AML-193 (cell line): ENCODE results near the gene HLF.

ENCODE experiments used
- DNase-seq, 2 experiments: peaks; one replicate each; lab custom pipeline; 2025; lab: John Stamatoyannopoulos, UW

Gene HLF, protein sequence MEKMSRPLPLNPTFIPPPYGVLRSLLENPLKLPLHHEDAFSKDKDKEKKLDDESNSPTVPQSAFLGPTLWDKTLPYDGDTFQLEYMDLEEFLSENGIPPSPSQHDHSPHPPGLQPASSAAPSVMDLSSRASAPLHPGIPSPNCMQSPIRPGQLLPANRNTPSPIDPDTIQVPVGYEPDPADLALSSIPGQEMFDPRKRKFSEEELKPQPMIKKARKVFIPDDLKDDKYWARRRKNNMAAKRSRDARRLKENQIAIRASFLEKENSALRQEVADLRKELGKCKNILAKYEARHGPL

DNA sequence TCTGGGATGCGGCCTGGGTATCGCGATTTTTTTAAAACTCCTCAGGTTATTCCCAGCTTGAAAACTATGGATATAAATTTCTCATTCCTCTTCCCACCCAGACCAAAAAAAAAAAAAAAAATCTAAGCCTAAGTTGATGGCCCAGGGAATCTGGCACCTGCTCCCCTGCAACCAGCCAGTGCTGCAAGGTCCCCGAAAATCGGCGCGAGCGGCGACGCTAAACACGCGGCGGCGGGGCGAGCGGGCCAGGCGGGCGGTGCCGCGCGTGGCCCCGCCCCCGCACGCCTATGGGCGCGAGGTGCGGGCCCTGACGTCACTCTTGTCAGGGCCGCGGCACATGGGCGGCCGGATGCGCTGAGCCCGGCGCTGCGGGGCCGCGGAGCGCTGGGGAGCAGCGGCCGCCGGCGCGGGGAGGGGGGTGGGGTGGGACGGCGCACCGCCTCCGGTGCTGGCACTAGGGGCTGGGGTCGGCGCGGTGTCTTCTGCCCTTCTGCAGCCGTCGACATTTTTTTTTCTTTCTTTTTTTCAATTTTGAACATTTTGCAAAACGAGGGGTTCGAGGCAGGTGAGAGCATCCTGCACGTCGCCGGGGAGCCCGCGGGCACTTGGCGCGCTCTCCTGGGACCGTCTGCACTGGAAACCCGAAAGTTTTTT, at the start of gene HLF:
HLF (plus strand) TSS at position 316 of the 654 bp plus-strand sequence. CDS start 525 bp downstream, outside the sequence.
- no peak for DNase-seq

DNA sequence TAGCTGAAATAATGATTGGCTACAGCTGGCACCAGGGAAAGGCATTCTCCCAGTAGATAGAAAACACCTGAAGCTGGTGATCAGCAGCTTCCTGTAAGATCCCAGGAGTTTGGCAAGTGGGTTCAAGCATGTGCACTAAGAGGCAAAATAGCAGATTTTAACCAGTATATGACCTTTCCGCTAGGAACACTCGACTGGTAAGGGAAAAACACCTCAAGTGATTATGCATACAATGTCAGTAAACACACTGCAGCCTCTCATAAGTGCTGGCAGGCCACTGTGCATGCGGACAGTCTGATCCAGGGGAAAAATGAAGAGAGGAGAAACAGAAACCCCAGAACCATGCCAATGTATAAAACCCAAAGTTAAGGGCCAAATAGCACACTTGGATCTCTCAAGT, 49.0 kb upstream of the HLF start:
- no peak for DNase-seq

DNA sequence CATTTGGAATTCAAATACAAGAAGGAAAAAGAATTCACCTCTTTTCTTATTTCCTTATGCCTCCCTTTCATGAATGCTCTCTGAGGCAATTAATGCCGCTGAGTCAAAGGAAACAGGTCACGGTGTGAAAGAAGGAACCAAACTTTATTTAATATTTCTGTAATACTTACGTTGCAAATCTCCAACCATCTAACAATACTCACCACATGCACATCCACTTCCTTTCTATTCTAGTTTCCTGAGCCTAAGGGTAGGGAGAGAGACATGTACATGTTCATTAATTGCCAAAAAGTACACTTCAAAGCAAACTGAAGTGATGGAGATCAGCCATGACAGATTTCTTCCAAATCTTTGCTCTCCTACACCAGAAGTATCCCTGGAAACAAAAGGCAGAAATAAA, 47.9 kb upstream of the HLF start:
- no peak for DNase-seq

DNA sequence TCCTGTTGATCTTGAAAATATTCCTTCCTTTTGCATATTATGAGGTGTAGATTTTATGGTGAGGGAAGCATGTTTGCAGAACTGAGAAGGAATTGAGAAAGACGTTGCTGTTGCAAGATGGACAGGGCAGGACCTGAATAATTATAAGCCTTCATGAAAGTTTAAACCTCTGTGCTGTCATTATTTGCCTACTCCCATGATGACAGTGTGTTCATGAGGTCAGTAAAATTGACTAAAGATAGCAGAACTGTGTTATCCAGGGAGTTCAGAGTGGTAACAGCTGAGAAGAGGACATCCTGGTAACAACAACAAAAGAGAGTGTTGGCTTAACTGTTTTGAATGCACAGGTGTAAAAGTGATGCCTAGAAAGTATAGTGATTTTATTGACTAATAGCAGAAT, 45.3 kb upstream of the HLF start:
- no peak for DNase-seq

DNA sequence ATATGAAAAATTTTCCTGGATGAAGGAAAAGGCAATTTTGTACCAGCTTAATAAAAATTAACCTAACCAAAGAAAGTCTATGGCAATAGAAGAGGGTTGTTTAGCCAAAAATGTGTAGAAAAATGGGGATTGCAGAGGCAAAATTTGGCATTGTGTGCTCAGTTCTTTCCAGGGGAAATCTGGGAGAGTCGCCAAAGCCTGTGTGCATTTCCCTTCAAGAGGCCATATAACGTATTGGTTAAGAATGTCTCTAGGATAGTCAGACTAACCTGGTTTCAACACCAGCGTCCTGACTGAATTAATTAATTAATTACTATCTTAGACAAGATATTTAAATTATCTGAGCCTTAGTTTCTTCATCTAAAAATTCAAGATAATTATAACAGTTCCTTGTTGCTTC, 44.8 kb upstream of the HLF start:
- DNase-seq, result no peak

DNA sequence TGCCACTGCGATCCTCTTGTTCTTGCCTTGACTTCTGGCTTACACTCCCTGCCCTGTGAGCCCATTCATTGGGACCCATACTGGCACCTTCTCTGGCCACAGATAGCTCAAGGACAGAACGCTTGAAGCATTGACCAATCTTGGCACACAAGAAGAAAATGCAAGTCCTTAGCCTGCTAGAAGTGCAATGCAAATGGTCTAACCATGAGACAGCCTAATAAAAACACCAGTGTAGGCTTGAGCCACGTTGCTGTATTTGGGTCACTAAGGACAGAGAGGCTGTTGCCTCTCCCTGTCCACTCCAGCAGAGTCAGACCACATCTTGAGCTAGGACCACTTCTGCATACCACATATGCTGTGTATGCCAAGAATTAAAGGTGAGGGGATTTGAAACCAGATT, 41.2 kb upstream of the HLF start:
- no peak for DNase-seq

DNA sequence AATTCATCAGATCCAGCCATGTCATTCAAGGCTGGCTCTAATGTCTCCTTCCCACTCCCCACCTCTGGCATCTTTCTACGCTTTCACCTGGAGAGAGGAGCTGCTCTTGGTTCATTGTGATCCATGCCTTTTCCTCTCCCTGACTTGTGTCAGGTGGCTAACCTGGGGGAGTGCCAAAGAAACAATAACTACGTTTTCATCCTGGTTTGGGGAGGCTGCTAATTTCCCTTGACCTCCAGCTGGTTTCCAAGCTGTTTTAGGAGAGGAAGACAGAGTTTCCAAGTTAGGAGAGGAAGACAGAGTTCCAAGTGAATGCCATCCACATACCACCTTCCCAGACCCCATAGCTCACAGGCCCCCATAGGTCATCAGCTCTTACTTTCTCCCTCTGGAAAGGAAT, 40.0 kb upstream of the HLF start:
- DNase-seq, result no peak

DNA sequence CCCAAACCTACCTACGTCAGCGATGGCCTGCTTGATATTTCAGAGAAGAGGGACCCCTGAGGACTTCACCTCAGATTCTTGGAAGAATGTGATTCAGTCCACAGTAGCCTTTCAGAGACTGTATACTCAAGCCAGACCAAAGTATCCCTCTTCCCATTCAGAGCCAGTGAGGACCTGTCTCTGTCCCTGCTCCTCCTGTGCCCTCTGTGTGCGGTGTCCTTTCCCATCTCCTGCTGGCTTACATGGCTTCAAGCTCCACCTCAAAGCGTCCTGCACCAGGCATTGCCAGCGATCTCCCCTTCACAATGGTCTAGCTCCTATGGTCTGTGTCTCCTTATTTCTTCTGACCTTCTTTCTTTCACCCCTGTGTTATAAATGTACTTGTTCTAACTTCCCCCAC, 39.5 kb upstream of the HLF start:
- no peak for DNase-seq

DNA sequence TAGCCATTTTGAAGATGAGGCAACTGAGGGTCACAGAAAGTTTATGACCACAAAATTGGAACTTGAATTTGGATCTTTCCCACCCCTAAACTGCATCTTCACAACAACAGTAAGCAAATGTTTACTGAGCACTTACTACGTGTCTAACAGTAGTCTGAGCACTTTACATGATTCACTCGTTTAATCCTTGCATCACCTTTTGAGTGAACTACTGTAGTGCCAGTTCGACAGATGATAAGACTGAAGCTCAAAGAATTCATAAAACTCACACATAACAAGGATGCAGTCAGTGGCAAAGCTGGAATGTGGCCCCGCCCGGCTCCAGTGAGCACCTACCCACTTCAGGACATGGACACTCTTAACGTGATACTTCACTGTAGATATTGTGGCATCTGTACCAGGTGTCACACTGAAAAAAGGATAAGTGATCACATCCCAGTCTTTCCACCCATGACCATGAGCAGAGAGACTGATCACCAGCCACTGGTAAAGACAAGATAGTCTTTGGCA, 36.0 kb upstream of the HLF start:
- no peak for DNase-seq

DNA sequence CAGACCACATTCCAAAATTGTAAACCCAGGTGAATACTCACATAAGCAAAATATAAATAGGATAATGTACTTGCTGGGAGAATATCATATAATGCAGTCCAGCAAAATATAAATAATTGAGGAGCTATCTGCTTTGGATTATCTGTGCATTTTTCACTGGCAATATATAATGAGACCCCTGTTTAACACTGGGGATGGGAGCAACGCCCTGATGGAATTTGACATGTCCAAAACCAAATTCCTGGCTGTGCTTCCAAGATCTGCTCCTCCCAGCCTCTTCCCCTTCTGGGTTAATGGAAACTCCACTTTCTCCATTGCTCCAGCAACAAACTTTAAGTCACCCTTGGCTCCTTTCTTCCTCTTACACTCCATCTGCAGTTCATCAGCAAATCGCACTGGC, 35.5 kb upstream of the HLF start:
- DNase-seq, result no peak

DNA sequence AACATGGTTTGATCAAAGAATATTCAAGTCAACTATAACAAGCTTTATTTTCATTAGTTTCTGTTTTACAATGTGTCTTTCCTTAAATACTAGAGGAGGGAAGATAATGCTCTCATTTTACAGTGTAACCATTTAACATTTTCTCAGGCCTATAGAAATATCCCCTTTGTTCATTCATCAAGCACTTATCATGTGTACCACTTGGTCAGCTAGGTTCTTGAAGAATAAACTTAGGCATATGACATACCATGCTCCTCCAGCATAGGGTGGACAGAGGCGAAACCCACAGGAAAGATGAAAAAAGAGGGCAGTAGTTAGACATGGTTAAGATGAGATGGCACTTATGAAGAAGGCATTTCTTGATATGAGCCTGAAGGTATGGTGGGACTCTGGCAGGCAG, 34.0 kb upstream of the HLF start:
- no peak for DNase-seq

DNA sequence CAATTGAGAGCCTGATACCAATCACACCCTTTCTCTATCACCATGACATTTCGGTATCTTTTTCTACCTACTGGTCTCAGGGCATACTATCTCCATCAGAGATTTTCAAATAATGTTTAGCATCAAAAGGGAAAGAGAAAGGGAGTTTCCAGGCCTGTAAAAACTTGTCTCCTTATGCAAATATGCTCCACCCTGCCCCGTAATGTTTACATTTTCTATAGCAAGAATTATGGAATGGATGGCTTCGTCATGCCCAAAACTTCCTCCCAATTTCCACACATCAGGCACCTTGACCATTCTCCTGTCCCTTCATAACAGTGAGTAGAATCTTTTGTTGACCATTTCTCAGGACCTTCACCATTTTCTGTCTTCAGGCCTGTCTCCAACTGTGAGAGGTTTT, 30.9 kb upstream of the HLF start:
- DNase-seq, result no peak

DNA sequence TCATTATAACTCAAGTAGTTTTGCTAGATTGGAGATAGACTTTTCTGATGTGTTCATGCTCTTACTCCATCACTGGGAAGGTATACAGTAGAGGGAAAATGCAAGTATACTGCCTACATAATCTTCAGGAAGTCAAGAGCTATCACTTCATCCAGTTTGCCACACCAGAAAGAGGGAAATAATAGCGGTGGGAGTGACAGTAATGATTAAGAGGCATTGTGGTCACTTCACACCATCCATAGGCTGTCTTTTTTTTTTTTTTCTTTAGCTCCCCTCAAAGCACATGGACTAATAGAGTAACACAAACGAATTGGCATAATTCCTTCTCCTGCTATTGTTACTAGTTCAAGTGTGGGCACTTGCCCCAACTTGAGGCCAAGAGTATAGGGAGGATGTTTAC, 28.4 kb upstream of the HLF start:
- DNase-seq, result no peak

DNA sequence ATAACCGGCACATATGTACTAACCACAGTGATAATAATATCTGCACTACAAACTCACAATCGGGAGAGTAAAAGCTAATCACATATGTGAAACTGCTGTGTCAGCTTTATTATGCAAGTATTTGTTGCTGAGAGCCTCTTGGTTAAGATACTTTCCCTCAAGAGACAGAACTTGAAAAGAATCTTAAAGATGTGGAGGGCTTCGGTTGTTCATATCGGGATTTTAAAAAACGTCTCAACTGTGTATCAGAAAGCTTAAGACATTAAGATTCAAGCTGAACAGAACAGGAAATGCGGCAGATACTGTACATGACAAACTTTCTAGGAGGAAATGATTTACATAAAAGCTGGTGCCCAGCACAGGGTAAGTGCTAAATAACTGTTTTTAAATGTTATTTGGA, 27.5 kb upstream of the HLF start:
- DNase-seq, result no peak

DNA sequence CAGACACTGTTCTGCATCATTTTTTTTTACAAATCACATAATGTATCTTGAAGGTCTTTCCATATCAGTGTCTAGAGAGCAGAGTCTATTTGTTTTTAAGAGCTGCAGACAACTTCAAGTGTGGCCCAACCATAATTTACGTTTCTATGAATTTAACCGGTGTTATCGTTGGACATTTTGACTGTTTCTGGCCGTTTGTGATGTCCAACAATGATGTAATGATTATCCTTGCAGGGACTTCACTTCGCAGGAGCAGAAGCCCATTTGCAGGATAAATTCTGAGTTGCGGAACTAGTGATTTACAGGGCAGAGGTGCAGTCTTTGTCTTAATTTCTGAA, 26.9 kb upstream of the HLF start:
- no peak for DNase-seq

DNA sequence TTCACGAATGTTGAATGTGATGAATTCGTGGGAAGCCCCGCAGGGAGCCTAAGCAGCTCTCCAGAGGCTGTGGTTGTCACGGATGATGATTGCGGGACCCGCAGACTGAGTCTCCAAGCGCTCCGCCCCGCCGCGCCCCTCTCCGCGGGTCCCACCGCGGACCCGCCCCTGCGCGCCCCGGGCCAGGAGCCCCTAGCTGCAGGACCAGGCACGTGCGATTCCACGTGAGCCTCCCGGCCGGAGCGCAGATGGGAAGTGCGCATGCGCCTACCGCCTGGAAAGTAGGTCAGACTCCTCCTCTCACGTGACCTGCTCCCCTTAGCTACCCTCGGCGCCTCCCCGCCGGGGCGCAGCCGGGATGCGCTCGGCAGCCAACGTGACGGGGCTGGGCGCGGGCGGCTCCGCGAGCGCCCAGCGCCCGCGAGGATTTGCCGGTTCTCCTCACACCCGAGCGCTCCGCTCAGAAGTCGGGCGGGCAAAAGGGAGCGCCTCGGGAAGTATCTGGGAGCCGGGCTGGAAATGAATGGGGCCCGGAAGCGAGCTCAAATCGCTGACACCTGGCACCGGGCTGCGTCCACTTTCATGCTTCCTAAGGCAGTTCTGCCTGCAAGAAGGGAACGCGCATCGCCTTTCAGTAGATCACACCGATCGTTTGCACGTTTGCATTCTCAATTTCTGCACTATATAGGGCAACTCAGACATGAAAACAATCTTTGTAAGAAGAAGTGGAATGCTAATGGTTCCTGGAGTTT, 26.4 kb upstream of the HLF start:
- no peak for DNase-seq

DNA sequence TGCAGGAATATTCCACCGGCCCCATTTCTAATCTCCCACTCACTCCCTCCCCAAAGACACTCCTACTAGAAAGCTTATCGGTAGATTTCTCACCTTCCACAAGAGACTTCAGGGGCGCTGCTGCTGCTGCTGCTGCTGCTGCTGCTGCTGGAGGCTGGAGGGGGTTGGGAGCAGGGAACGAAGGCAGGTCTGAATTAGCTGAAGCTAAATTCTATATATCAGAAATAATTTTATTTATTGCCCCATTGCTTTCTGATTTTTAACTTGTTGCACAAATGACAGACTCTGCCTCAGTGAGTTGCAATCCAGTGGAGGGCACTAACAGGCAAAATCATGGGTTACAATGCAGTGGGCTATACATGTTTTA, 25.8 kb upstream of the HLF start:
- no peak for DNase-seq

DNA sequence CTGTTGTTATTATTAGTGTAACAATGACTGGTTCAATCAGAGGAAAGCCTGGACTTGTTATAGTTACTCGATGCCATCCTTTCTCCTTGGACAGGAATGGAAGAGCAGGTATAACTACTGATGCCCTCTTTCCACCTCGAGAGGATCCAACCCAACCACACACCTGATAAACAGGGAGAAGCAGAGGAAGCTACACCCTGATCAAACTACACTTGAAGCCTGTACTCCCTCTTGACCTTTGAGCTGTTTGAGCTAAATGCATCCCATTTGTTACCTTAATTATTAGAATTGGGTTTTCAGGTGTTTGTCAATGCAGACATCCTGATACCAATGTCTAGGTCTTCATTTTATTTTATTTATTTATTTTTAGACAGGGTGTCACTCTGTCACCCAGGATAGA, 23.7 kb upstream of the HLF start:
- DNase-seq, result no peak

DNA sequence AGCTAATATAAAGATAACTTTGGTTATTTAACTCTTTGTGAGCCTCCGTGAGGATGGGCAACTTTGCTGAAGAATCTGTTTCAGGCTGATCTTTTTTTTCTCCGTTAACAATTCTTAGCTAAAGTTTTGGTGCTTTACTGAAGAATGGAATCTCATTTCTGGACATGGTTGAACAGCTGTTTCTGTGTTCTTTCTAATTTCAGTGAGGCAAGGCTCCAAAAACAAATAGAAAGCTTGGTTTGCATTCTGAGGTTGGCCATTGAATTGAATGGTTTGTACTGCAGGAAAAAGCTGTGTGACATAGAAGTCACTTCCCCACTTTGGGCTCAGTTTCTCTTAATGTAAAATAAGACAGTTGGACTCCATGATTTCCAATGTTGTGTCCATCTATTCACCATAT, 22.3 kb upstream of the HLF start:
- DNase-seq, result no peak

DNA sequence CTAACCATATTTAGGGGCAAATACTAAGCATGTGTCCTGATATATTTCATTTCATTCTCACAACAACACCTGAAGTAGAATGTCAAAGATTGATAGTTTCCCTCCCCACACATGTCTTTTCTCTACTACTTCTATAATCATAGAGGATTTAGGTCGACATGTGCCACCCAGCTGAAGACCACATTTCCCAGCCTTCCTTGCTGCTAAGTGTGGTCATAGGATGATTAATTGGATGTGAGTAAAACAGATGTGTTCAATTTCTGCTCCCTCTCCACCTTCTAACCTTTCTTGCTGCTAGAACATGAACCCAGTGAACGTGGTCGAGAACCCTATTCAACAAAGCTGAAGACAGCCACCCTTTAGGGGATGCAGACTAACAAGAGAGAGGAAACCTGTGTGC, 18.8 kb upstream of the HLF start:
- no peak for DNase-seq

DNA sequence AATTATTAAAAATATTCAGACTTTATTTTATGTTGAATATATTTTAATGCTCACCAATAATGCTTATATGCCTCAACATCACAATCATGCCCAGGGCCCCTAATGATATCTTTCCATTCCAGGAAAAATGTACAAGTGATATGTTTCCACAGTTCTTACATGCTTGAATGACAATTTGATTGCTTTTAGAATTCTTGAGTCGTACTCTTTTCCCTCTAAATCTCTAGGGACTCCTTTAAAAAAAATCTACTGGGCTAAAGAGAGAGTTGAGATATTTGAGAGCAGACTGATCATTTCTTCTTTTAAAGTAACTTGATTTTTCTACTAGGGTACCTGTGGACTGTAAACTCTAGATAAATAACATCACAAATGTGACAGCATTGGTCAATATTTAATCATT, 18.2 kb upstream of the HLF start:
- no peak for DNase-seq

DNA sequence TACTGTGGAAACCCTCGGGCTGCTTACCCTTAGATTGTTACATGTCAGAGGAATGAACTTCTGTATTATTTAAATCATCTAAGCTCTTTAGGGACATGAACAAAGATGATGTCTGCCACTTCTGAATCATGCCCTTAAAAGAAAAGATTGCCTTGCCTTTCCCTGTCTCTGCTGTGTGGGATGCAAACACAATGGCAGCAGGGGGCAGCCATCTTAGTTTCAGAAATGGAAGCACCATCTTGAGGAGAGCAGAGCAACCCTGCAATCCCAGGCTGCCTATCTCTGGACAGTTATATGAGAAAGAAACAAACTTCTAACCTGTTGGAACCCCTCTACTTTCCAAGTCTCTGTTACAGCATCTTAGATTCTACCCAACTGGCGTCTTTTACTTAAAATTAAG, 16.7 kb upstream of the HLF start:
- DNase-seq, result no peak

DNA sequence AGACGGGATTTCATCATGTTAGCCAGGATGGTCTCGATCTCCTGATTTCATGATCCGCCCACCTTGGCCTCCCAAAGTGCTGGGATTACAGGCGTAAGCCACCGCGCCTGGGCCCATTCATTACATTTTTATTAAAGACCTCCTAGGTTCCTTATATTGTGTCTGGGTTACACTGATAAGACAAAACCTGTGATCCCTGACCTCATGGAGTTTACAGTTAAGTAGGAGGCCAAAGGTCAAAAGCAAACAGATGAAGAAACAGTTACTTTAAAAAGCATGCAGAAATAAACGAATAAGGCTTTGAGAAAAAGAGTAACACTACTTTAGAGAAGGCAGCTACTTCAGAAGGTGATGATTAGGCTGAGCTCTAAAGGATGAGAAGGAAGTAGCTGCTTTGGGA, 14.9 kb upstream of the HLF start:
- no peak for DNase-seq
